GM12878 (cell line): ENCODE data around the gene GALT. TPM values are rescaled to one million over a fixed set of nuclear protein-coding genes. Genes with fewer than 3 reads are reported as not detected.

Experiments
- ATAC-seq: fragments of 200-7000 bp; cut with Tn5 transposase; 3 replicates; pipeline ENCODE4 v1.9.1; 2020; ENCODE audit warnings: mild to moderate bottlenecking, moderate library complexity
- BruUV-seq: library from RNA; stranded (reverse); fragments of 400-500 nt; replicated peaks from 2 replicates; lab custom pipeline; 2021; lab: Mats Ljungman, UMichigan
- CTCF ChIA-PET: fragments of 300-600 bp; sonication (Branson Sonifier 250); formaldehyde crosslinking; extraction: SDS; loops from one replicate; lab custom pipeline; 2021; ENCODE audit warnings: inconsistent platforms; lab: Yijun Ruan, JAX
- POLR2A ChIA-PET: fragments of 350-600 bp; formaldehyde crosslinking; extraction: SDS; loops from one replicate; lab custom pipeline; 2021; ENCODE audit warnings: inconsistent platforms; lab: Charles Lee
- RAD21 ChIA-PET: fragments of 300-600 bp; sonication (Branson Sonifier 250); formaldehyde crosslinking; loops from one replicate; lab custom pipeline; 2023; ENCODE audit warnings: antibody characterized with exemption; ENCODE audit not compliant: unreplicated experiment; lab: Charles Lee
- SMC1A ChIA-PET: fragments of 300-600 bp; sonication (Branson Sonifier 250); formaldehyde crosslinking; loops from one replicate; lab custom pipeline; 2023; ENCODE audit not compliant: unreplicated experiment, uncharacterized antibody; lab: Charles Lee
- DNase-seq: peaks from one replicate; pipeline ENCODE4 v3.0.0-alpha.2; 2011; ENCODE audit warnings: low read depth, low spot score
- FAIRE-seq: peaks from 3 replicates; lab custom pipeline; 2011; peaks lifted over from hg19 to GRCh38; lab: Jason Lieb, UNC
- H2AFZ ChIP-seq: 2 replicates; pipeline ENCODE4 v1.6.0; 2011; ENCODE audit warnings: low read depth, low read length, control low read depth; ENCODE audit not compliant: control insufficient read depth
- H3K27ac ChIP-seq: 2 replicates; pipeline ENCODE4 v1.5.1; 2011; ENCODE audit warnings: control low read depth; ENCODE audit not compliant: control insufficient read depth, insufficient read depth
- H3K27me3 ChIP-seq, 2 experiments: replicated peaks in 1 of 2; 2 replicates each; pipeline versions ENCODE4 v1.6.0 to v1.6.1; 2011; ENCODE audit warnings: low read length in 1 of 2; ENCODE audit not compliant: control insufficient read depth in 2 of 2, insufficient read depth in 2 of 2
- H3K36me3 ChIP-seq, 2 experiments: 2 replicates each; pipeline ENCODE4 v1.5.1; 2011; ENCODE audit warnings: low read length in 1 of 2; ENCODE audit not compliant: control insufficient read depth in 2 of 2, insufficient read depth in 2 of 2
- H3K4me1 ChIP-seq: 2 replicates; pipeline ENCODE4 v1.6.1; 2011; ENCODE audit warnings: mild to moderate bottlenecking, low read length, moderate library complexity, mixed read lengths; ENCODE audit not compliant: control insufficient read depth, insufficient read depth
- H3K4me2 ChIP-seq: 2 replicates; pipeline ENCODE4 v1.6.0; 2011; ENCODE audit warnings: control low read depth; ENCODE audit not compliant: control insufficient read depth, insufficient read depth
- H3K4me3 ChIP-seq: fragments of 200-600 bp; sonication (generic); 2 replicates; pipeline ENCODE4 v1.5.1; 2016
- H3K79me2 ChIP-seq: 2 replicates; pipeline ENCODE4 v1.6.0; 2011; ENCODE audit warnings: low read length; ENCODE audit not compliant: control insufficient read depth, insufficient read depth
- H3K9ac ChIP-seq: 2 replicates; pipeline ENCODE4 v1.8.0; 2011; ENCODE audit warnings: low read length, control low read depth, mixed read lengths; ENCODE audit not compliant: control insufficient read depth, insufficient read depth
- H3K9me3 ChIP-seq: replicated peaks from 3 replicates; pipeline ENCODE4 v1.5.1; 2011; ENCODE audit warnings: mild to moderate bottlenecking, low read length; ENCODE audit not compliant: control insufficient read depth, insufficient read depth
- H4K20me1 ChIP-seq: 2 replicates; pipeline ENCODE4 v1.6.0; 2011; ENCODE audit not compliant: control insufficient read depth, insufficient read depth
- ATF7 ChIP-seq: fragments of 450-650 bp; IDR thresholded peaks from 2 replicates; pipeline ENCODE4 v1.6.1; 2016; ENCODE audit warnings: low read depth, mild to moderate bottlenecking
- BCL3 ChIP-seq: IDR thresholded peaks from 2 replicates; pipeline ENCODE4 v1.6.1; 2011; ENCODE audit warnings: borderline replicate concordance, low read depth, mild to moderate bottlenecking, moderate library complexity, low read length; ENCODE audit not compliant: insufficient read depth, poor library complexity, severe bottlenecking
- CBFB ChIP-seq: IDR thresholded peaks from 2 replicates; pipeline ENCODE4 v1.6.1; 2016; ENCODE audit warnings: antibody characterized with exemption, low read depth
- CREM ChIP-seq: IDR thresholded peaks from 2 replicates; pipeline ENCODE4 v1.6.1; 2014; ENCODE audit warnings: antibody characterized with exemption, low read depth
- HDAC6 ChIP-seq: fragments of 200-600 bp; sonication (generic); IDR thresholded peaks from one replicate; pipeline ENCODE4 v1.8.0; 2017; ENCODE audit warnings: antibody characterized with exemption; ENCODE audit not compliant: unreplicated experiment
- IKZF2 ChIP-seq, 2 experiments: fragments of 450-650 bp; IDR thresholded peaks; 2 replicates each; pipeline ENCODE4 v1.6.1; 2017; ENCODE audit warnings: mild to moderate bottlenecking in 2 of 2, moderate library complexity in 2 of 2
- KDM1A ChIP-seq: fragments of 200-600 bp; sonication (generic); IDR thresholded peaks from 2 replicates; pipeline ENCODE4 v1.6.1; 2016; ENCODE audit warnings: borderline replicate concordance
- MEF2B ChIP-seq: fragments of 450-650 bp; IDR thresholded peaks from 2 replicates; pipeline ENCODE4 v1.6.1; 2018; ENCODE audit warnings: mild to moderate bottlenecking, moderate library complexity; ENCODE audit not compliant: partially characterized antibody, poor library complexity, severe bottlenecking
- NR2C2 ChIP-seq: IDR thresholded peaks from 2 replicates; pipeline ENCODE4 v1.6.1; 2011; ENCODE audit warnings: borderline replicate concordance, low read depth; ENCODE audit not compliant: control insufficient read depth, insufficient read length
- NR2F1 ChIP-seq: fragments of 450-650 bp; conservative IDR thresholded peaks from 2 replicates; pipeline ENCODE4 v1.6.1; 2017; ENCODE audit warnings: mild to moderate bottlenecking
- POLR2A ChIP-seq: IDR thresholded peaks from 2 replicates; pipeline ENCODE4 v1.6.1; 2011; ENCODE audit warnings: low read depth, mild to moderate bottlenecking, low read length
- POLR2AphosphoS5 ChIP-seq: IDR thresholded peaks from 2 replicates; pipeline ENCODE4 v1.6.1; 2011; ENCODE audit warnings: mild to moderate bottlenecking, low read length, inconsistent platforms
- POU2F2 ChIP-seq: IDR thresholded peaks from 3 replicates; pipeline ENCODE4 v1.6.1; 2011; ENCODE audit warnings: low read depth, mild to moderate bottlenecking, low read length, borderline replicate concordance
- RB1 ChIP-seq: fragments of 450-650 bp; formaldehyde crosslinking; IDR thresholded peaks from 2 replicates; pipeline ENCODE4 v1.6.1; 2017; ENCODE audit warnings: mild to moderate bottlenecking, borderline replicate concordance
- RBBP5 ChIP-seq: fragments of 200-600 bp; sonication (generic); conservative IDR thresholded peaks from 2 replicates; pipeline ENCODE4 v1.6.1; 2016
- SRF ChIP-seq, 2 experiments: IDR thresholded peaks; 2 replicates each; pipeline ENCODE4 v1.6.1; 2011; ENCODE audit warnings: low read depth in 2 of 2, low read length in 2 of 2, mild to moderate bottlenecking in 1 of 2, moderate library complexity in 1 of 2
- TAF1 ChIP-seq: IDR thresholded peaks from 2 replicates; pipeline ENCODE4 v1.6.1; 2011; ENCODE audit warnings: mild to moderate bottlenecking, low read depth, low read length, borderline replicate concordance
- YBX1 ChIP-seq: fragments of 450-650 bp; IDR thresholded peaks from 2 replicates; pipeline ENCODE4 v1.6.1; 2016; ENCODE audit warnings: antibody characterized with exemption
- ZNF207 ChIP-seq: fragments of 450-650 bp; IDR thresholded peaks from 2 replicates; pipeline ENCODE4 v1.6.1; 2014; ENCODE audit warnings: antibody characterized with exemption, mild to moderate bottlenecking, borderline replicate concordance
- ZNF24 ChIP-seq: fragments of 450-650 bp; IDR thresholded peaks from 2 replicates; pipeline ENCODE4 v1.6.1; 2017; ENCODE audit warnings: antibody characterized with exemption, mild to moderate bottlenecking
- ZNF384 ChIP-seq: IDR thresholded peaks from 2 replicates; pipeline ENCODE4 v1.6.1; 2012; ENCODE audit warnings: low read depth, mild to moderate bottlenecking, low read length, improper control_type of control experiment, borderline replicate concordance
- ZSCAN29 ChIP-seq: fragments of 450-650 bp; IDR thresholded peaks from 2 replicates; pipeline ENCODE4 v1.6.1; 2017; ENCODE audit warnings: mild to moderate bottlenecking, moderate library complexity
- WGBS: methylation state at CpG from one replicate; pipeline ENCODE4 v1.1.6; 2016; ENCODE audit warnings: low lambda C conversion rate; ENCODE audit not compliant: insufficient replicate concordance, insufficient coverage; ENCODE audit errors: missing lambda C conversion rate; 5-methylcytosine and 5-hydroxymethylcytosine counted together
- in situ Hi-C: fragments of 300-500 bp; cut with MboI; formaldehyde crosslinking; loops from 9 replicates; pipeline ENCODE4 v1.14.3; 2018; ENCODE audit warnings: mixed read lengths
- intact Hi-C: fragments of 100-400 bp; cut with micrococcal nuclease; formaldehyde crosslinking; loops from one replicate; pipeline ENCODE4 v1.14.2; 2022; ENCODE audit not compliant: unreplicated experiment
- polyA plus RNA-seq, 11 experiments: library from polyadenylated mRNA; depleted of rRNA in 4 of 11; unstranded in 6 of 11; stranded (reverse) in 5 of 11; fragments of >200 nt; fragmentation: Nextera tagmentation in 4 of 11; fragmentation: Illumina TruSeq in 1 of 11; extraction: Ambion mirVana in 4 of 11; extraction: Trizol in 1 of 11; gene quantifications; 1 replicate in 1 of 11; 2 replicates in 10 of 11; pipeline versions ENCODE4 v1.2.1 to v1.2.3, GENCODE V29; 2011 to 2016; ENCODE audit warnings: inconsistent platforms in 2 of 11, missing spikeins in 2 of 11, low read depth in 1 of 11
- total RNA-seq, 4 experiments: library from RNA; depleted of rRNA in 3 of 4; stranded (reverse); fragments of >200 nt in 3 of 4; fragmentation: Illumina TruSeq in 1 of 4; extraction: Trizol in 1 of 4; gene quantifications; 2 replicates each; pipeline versions ENCODE4 v1.2.1 to v1.2.3, GENCODE V29; 2013 to 2021

Gene GALT
- total and polyA plus RNA-seq, 10 of the 15 experiments (the other 5 are each of a cell fraction or from before 2014, with no cell fraction given), result 9.3 to 34.1 (median 26.9) TPM

GRCh38 chr9:34615132-34615531 is 31.3 kb upstream of the GALT start (continued):
- TF ChIP-seq BCL3, result no peak

GRCh38 chr9:34620061-34620994 is 26.1 kb upstream of the GALT start, which contains the start of gene DCTN3:
TSS of gene DCTN3 (minus strand) at chr9:34620495. CDS start at chr9:34620464, 31 bp downstream.
- peak within 1 kb of the TSS; percentile 96 for H3K4me3 ChIP-seq
- TSS peak; percentile 70 for BruUV-seq
- peak within 1 kb of the TSS; percentile 84 for H3K4me2 ChIP-seq
- RAD21 ChIA-PET, result interaction anchor here (0.7 to 1.9 kb wide), 4 partner anchors 14 to 45 kb away, joined by 3 to 9 read pairs (median 6); partner anchors contain the start of gene SIGMAR1
- DNase-seq (peak; percentile 77), FAIRE-seq (peak; percentile 100), ATAC-seq (peak; percentile 100)
- peak within 1 kb of the TSS; percentile 14; the same call in 1 of the 2 replicates for H3K27ac ChIP-seq
- CTCF ChIA-PET, result interaction anchor here (0.8 to 4.9 kb wide), 8 partner anchors 9 to 242 kb away, joined by 3 to 58 read pairs (median 6); partner anchors contain the start of genes RPP25L and SIGMAR1
- H3K79me2 ChIP-seq, result peaks cover 2% of the 10 kb centered on the region; the same call in 1 of the 2 replicates
- WGBS, result 4% methylated on average over 43 of the region's 43 CpGs
- intact Hi-C loops (no loop called here), in situ Hi-C loops (no loop called here)
- POLR2A ChIA-PET, result interaction anchor here (0.9 to 1.5 kb wide), 5 partner anchors 9 to 43 kb away, joined by 3 to 8 read pairs (median 6); partner anchors contain the start of genes RPP25L and SIGMAR1
- peak within 1 kb of the TSS; percentile 98 for H2AFZ ChIP-seq
- SMC1A ChIA-PET, result interaction anchor here (0.6 to 2.6 kb wide), 8 partner anchors 8 to 82 kb away, joined by 3 to 12 read pairs (median 4); partner anchors contain the start of gene RPP25L
- H3K4me1 ChIP-seq, result peaks cover 6% of the 10 kb centered on the region
- H4K20me1 ChIP-seq, result no peaks in the 10 kb centered on the region
- peak within 1 kb of the TSS; percentile 84 for H3K9ac ChIP-seq
- H3K27me3 ChIP-seq, result peaks cover 6 to 7% of the 10 kb centered on the region in 2 experiments; a peak in 2 of 4 replicates
- no peaks in the 10 kb centered on the region; the same call in 2 of the 3 replicates for H3K9me3 ChIP-seq
- H3K36me3 ChIP-seq, result peaks cover 3 to 4% of the 10 kb centered on the region in 2 experiments; a peak in 2 of 4 replicates
- TF ChIP-seq SRF (IDR thresholded peaks at IDR 0.05; ENCODE audit: low read depth in 2 of 2, low read length in 2 of 2) (no peak), YBX1 (no peak), IKZF2 (IDR thresholded peaks at IDR 0.05) (no peak), CBFB (no peak), KDM1A (no peak), RB1 (no peak; the same call in 1 of the 2 replicates), POLR2A (peak; percentile 93), ATF7 (peak; percentile 78), ZNF207 (no peak), POU2F2 (peak; percentile 44; the same call in 2 of the 3 replicates), MEF2B (no peak), ZSCAN29 (no peak), CREM (peak; percentile 93), ZNF384 (no peak), NR2C2 (no peak), HDAC6 (no peak), ZNF24 (no peak), NR2F1 (no peak), TAF1 (peak; percentile 79; the same call in 1 of the 2 replicates), POLR2AphosphoS5 (peak; percentile 81), RBBP5 (no peak)
